SK-N-SH (cell line): ENCODE results near the gene NAV2. TPM values are rescaled to one million over a fixed set of nuclear protein-coding genes. Genes with fewer than 3 reads are reported as not detected.

Experiments used
- CTCF ChIA-PET: fragments of 300-600, 350-600 bp; formaldehyde crosslinking; extraction: SDS; loops from one replicate; lab custom pipeline; 2021; lab: Yijun Ruan, JAX
- POLR2A ChIA-PET: fragments of 350-600 bp; sonication (Branson Sonifier 250); formaldehyde crosslinking; extraction: SDS; loops from one replicate; lab custom pipeline; 2020; ENCODE audit warnings: antibody characterized with exemption, inconsistent platforms; lab: Yijun Ruan, JAX
- DNase-seq: peaks from one replicate; pipeline ENCODE4 v3.0.0; 2012
- H2AFZ ChIP-seq: fragments of 200-600 bp; sonication (generic); 2 replicates; pipeline ENCODE4 v1.8.1; 2016; ENCODE audit warnings: antibody characterized with exemption, mild to moderate bottlenecking, low read depth
- H3F3A ChIP-seq: fragments of 200-600 bp; sonication (generic); replicated peaks from 2 replicates; pipeline ENCODE3; 2016; ENCODE audit warnings: antibody characterized with exemption, mild to moderate bottlenecking; ENCODE audit not compliant: insufficient read depth
- H3K27ac ChIP-seq, 2 experiments: fragments of 200-500 bp in 1 of 2; fragments of 200-600 bp in 1 of 2; sonication (Bioruptor generic) in 1 of 2; sonication (generic), shearing (Covaris generic) in 1 of 2; 2 replicates each; pipeline versions ENCODE4 v1.5.1 to v1.6.1; 2014 to 2016; ENCODE audit warnings: low read depth in 2 of 2, inconsistent platforms in 1 of 2, low read length in 1 of 2, mild to moderate bottlenecking in 1 of 2, mixed read lengths in 1 of 2
- H3K27me3 ChIP-seq: fragments of 200-600 bp; sonication (generic), shearing (Covaris generic); 2 replicates; pipeline ENCODE4 v1.6.1; 2016; ENCODE audit warnings: mixed run types; ENCODE audit not compliant: insufficient read depth
- H3K36me3 ChIP-seq, 2 experiments: fragments of 200-500 bp in 1 of 2; fragments of 200-600 bp in 1 of 2; sonication (Bioruptor generic) in 1 of 2; sonication (generic) in 1 of 2; replicated peaks in 1 of 2; 2 replicates each; pipeline versions ENCODE3 to v1.5.1; 2014 to 2016; ENCODE audit warnings: low read length in 1 of 2, mild to moderate bottlenecking in 1 of 2; ENCODE audit not compliant: insufficient read depth in 2 of 2, control insufficient read depth in 1 of 2
- H3K4me1 ChIP-seq, 2 experiments: fragments of 200-500 bp in 1 of 2; fragments of 200-600 bp in 1 of 2; sonication (Bioruptor generic) in 1 of 2; sonication (generic), shearing (Covaris generic) in 1 of 2; 2 replicates each; pipeline versions ENCODE4 v1.5.1 to v1.6.1; 2014 to 2016; ENCODE audit warnings: low read depth in 1 of 2, low read length in 1 of 2, mixed run types in 1 of 2; ENCODE audit not compliant: insufficient read depth in 2 of 2, control insufficient read depth in 1 of 2
- H3K4me2 ChIP-seq: fragments of 200-600 bp; sonication (generic), shearing (Covaris generic); 2 replicates; pipeline ENCODE4 v1.6.1; 2017; ENCODE audit warnings: mixed run types
- H3K4me3 ChIP-seq, 2 experiments: fragments of 200-500 bp in 1 of 2; fragments of 200-600 bp in 1 of 2; sonication (Bioruptor generic) in 1 of 2; sonication (generic), shearing (Covaris generic) in 1 of 2; 2 replicates each; pipeline versions ENCODE4 v1.5.1 to v1.8.1; 2014 to 2016; ENCODE audit warnings: low read depth in 2 of 2, inconsistent platforms in 1 of 2, low read length in 1 of 2, mild to moderate bottlenecking in 1 of 2, mixed read lengths in 1 of 2, moderate library complexity in 1 of 2
- H3K79me2 ChIP-seq: fragments of 200-600 bp; sonication (generic); 2 replicates; pipeline ENCODE4 v1.8.1; 2017; ENCODE audit warnings: mild to moderate bottlenecking; ENCODE audit not compliant: insufficient read depth
- H3K9ac ChIP-seq: fragments of 200-600 bp; sonication (generic); 2 replicates; pipeline ENCODE4 v1.6.1; 2017; ENCODE audit warnings: mixed run types
- H3K9me2 ChIP-seq: fragments of 200-600 bp; sonication (generic); 2 replicates; pipeline ENCODE4 v1.6.1; 2017; ENCODE audit warnings: mixed run types
- H3K9me3 ChIP-seq: fragments of 200-600 bp; sonication (generic); 2 replicates; pipeline ENCODE4 v1.6.1; 2017; ENCODE audit warnings: mixed run types, mild to moderate bottlenecking, moderate library complexity
- H4K20me1 ChIP-seq: fragments of 200-600 bp; sonication (generic); 2 replicates; pipeline ENCODE4 v1.6.1; 2017; ENCODE audit warnings: mild to moderate bottlenecking, mixed run types; ENCODE audit not compliant: insufficient read depth
- ELF1 ChIP-seq: IDR thresholded peaks from 2 replicates; pipeline ENCODE4 v1.4.0; 2012
- EP300 ChIP-seq, 2 experiments: IDR thresholded peaks; 2 replicates each; pipeline versions ENCODE4 v1.4.0 to v1.6.1; 2012; ENCODE audit warnings: borderline replicate concordance in 1 of 2, low read depth in 1 of 2, low read length in 1 of 2
- GABPA ChIP-seq: IDR thresholded peaks from 2 replicates; pipeline ENCODE4 v1.4.0; 2012; ENCODE audit warnings: low read depth, mild to moderate bottlenecking
- IRF3 ChIP-seq: fragments of 150-350 bp; IDR thresholded peaks from 2 replicates; pipeline ENCODE4 v1.6.1; 2016; ENCODE audit warnings: mild to moderate bottlenecking, low read depth, low read length
- JUND ChIP-seq: IDR thresholded peaks from 2 replicates; pipeline ENCODE4 v1.4.0; 2012
- MAX ChIP-seq: IDR thresholded peaks from 2 replicates; pipeline ENCODE4 v1.4.0; 2012; ENCODE audit warnings: low read depth
- MEF2A ChIP-seq: IDR thresholded peaks from 2 replicates; pipeline ENCODE4 v1.4.0; 2012; ENCODE audit warnings: low read depth, borderline replicate concordance
- MXI1 ChIP-seq: IDR thresholded peaks from 2 replicates; pipeline ENCODE4 v1.6.1; 2012; ENCODE audit warnings: mild to moderate bottlenecking, low read depth, low read length, improper control_type of control experiment
- POLR2AphosphoS5 ChIP-seq: IDR thresholded peaks from 2 replicates; pipeline ENCODE4 v1.6.1; 2012; ENCODE audit warnings: low read depth, low read length
- RCOR1 ChIP-seq: fragments of 150-350 bp; IDR thresholded peaks from 2 replicates; pipeline ENCODE4 v1.6.1; 2017; ENCODE audit warnings: antibody characterized with exemption, low read length
- USF1 ChIP-seq: IDR thresholded peaks from 2 replicates; pipeline ENCODE4 v1.4.0; 2012; ENCODE audit warnings: low read depth, borderline replicate concordance
- WGBS: methylation state at CpG from one replicate; pipeline ENCODE4 v1.1.6; 2017; ENCODE audit warnings: low lambda C conversion rate; 5-methylcytosine and 5-hydroxymethylcytosine counted together
- polyA plus RNA-seq, 3 experiments: library from polyadenylated mRNA; depleted of rRNA; stranded (reverse); fragments of >200 nt; gene quantifications; 2 replicates each; pipeline ENCODE4 v1.2.3, GENCODE V29; 2012
- TF ChIP-seq, protein P1 (sequence below): IDR thresholded peaks from 2 replicates; pipeline ENCODE4 v1.4.0; 2012; ENCODE audit warnings: low read depth, borderline replicate concordance
- TF ChIP-seq, protein P2 (sequence below): fragments of 200-600 bp; sonication (generic); IDR thresholded peaks from 2 replicates; pipeline ENCODE4 v1.6.1; 2017; ENCODE audit warnings: antibody characterized with exemption, mild to moderate bottlenecking, moderate library complexity

NAV2 gene
- polyA plus RNA-seq, 1 of the 3 experiments (the other 2 are of a cell fraction) = 26.2 TPM

DNA sequence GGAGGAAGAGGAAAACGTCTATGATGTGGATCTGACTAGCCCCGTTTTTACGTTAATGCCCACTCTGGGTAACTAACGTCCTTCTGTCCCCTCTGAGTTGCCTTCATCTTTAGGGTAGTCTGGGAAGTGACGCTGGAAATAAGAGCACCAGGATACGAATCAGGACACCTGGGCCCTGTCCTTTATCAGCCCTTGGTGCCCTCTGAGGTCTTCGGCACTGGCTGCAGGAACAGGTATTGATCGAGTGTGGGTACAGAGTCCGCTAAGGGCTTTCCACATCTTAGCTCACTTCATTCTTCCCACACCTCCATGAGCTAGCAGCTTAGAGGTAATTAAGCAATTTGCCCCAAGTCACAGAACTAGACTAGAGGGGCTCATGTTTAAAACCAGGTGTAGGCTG lies 223.8 kb downstream of the NAV2 start:
- H2AFZ ChIP-seq = no peak overlapping the region
- WGBS = 88% methylated on average over 9 of the region's 9 CpGs
- H3K4me3 ChIP-seq = no peak overlapping the region
- peaks cover 70 to 71% of the 10 kb centered on the region in 2 experiments for H3K36me3 ChIP-seq
- H3K79me2 ChIP-seq = peaks cover 95% of the 10 kb centered on the region
- 0 out of 2 replicates have a peak overlapping the region, but pooled peaks have one; percentile 13 for H3K4me2 ChIP-seq
- H3K9me2 ChIP-seq = no peaks in the 10 kb centered on the region
- H3K9me3 ChIP-seq = no peaks in the 10 kb centered on the region
- TF ChIP-seq MEF2A (no peak), USF1 (no peak), POLR2AphosphoS5 (no peak), GABPA (no peak), MAX (no peak), IRF3 (no peak), EP300 (IDR thresholded peaks at IDR 0.05; ENCODE audit: borderline replicate concordance in 1 of 2, low read depth in 1 of 2, low read length in 1 of 2) (no peak), JUND (no peak), ELF1 (no peak), RCOR1 (no peak), MXI1 (no peak)
- TF ChIP-seq, protein P1, sequence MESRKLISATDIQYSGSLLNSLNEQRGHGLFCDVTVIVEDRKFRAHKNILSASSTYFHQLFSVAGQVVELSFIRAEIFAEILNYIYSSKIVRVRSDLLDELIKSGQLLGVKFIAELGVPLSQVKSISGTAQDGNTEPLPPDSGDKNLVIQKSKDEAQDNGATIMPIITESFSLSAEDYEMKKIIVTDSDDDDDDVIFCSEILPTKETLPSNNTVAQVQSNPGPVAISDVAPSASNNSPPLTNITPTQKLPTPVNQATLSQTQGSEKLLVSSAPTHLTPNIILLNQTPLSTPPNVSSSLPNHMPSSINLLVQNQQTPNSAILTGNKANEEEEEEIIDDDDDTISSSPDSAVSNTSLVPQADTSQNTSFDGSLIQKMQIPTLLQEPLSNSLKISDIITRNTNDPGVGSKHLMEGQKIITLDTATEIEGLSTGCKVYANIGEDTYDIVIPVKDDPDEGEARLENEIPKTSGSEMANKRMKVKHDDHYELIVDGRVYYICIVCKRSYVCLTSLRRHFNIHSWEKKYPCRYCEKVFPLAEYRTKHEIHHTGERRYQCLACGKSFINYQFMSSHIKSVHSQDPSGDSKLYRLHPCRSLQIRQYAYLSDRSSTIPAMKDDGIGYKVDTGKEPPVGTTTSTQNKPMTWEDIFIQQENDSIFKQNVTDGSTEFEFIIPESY = no peak
- TF ChIP-seq, protein P2, sequence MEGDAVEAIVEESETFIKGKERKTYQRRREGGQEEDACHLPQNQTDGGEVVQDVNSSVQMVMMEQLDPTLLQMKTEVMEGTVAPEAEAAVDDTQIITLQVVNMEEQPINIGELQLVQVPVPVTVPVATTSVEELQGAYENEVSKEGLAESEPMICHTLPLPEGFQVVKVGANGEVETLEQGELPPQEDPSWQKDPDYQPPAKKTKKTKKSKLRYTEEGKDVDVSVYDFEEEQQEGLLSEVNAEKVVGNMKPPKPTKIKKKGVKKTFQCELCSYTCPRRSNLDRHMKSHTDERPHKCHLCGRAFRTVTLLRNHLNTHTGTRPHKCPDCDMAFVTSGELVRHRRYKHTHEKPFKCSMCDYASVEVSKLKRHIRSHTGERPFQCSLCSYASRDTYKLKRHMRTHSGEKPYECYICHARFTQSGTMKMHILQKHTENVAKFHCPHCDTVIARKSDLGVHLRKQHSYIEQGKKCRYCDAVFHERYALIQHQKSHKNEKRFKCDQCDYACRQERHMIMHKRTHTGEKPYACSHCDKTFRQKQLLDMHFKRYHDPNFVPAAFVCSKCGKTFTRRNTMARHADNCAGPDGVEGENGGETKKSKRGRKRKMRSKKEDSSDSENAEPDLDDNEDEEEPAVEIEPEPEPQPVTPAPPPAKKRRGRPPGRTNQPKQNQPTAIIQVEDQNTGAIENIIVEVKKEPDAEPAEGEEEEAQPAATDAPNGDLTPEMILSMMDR = no peak
- peaks cover 46% of the 10 kb centered on the region for H3F3A ChIP-seq
- ChIA-PET CTCF (interaction anchor here (0.6 to 4.4 kb wide), 11 partner anchors 9 to 866 kb away, joined by 3 to 19 read pairs (median 4); no protein-coding TSS in a partner anchor), POLR2A (no interaction called here)
- no peaks in the 10 kb centered on the region for H3K27me3 ChIP-seq
- H3K9ac ChIP-seq = peak overlapping the region; percentile 23; the same call in 1 of the 2 replicates
- H3K4me1 ChIP-seq = peaks cover 24 to 46% of the 10 kb centered on the region in 2 experiments
- no peaks in the 10 kb centered on the region for H4K20me1 ChIP-seq
- no peak for DNase-seq
- peak overlapping the region; percentile 50 to 93 for H3K27ac ChIP-seq
